ENCODE results near the gene HMG20A. TPM values are rescaled to one million over a fixed set of nuclear protein-coding genes. Genes with fewer than 3 reads are reported as not detected.
A peak's percentile ranks its signal among the peaks of the same experiment; 100 is the strongest.

The HMG20A gene
- total RNA-seq, 3 donors from 2014 or later (not counting 1 experiment from before 2014, with no cell fraction given): 48.4 to 71.0 (median 53.9) TPM

DNA sequence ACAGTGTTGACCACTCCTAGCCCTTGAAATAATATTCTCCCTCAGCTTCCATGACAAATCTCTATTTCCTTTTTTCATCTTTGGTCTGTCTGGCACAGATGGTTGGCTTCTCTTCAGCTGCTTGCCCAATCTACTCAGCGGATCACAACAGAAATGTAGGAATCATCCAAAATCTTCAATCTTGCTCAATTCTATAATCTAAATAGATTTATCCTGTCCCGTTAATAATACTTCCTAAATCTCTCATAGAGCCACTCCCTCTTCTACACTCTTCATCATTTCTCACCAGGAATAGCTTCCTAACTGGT is 4.6 kb upstream of the HMG20A start:
- ATAC-seq: no peak
- no peaks in the 10 kb centered on the region for H3K27me3 ChIP-seq (ENCODE audit: control insufficient read depth, insufficient read depth, low read length)
- H3K36me3 Mint-ChIP-seq: no peaks in the 10 kb centered on the region
- no peaks in the 10 kb centered on the region for H3K9me3 Mint-ChIP-seq
- 92% methylated on average over 2 of the region's 2 CpGs for WGBS (ENCODE audit: insufficient coverage)
- peaks cover 5% of the 10 kb centered on the region for H3K4me1 ChIP-seq (ENCODE audit: control insufficient read depth, insufficient read depth, low read length)
- H3K9me3 ChIP-seq (ENCODE audit: control insufficient read depth, insufficient read depth, low read length): no peaks in the 10 kb centered on the region
- intact Hi-C loops (cut with micrococcal nuclease): no loop called here
- no peak for DNase-seq
- H3K4me3 ChIP-seq (ENCODE audit: low read length): no peak overlapping the region
- H3K4me3 Mint-ChIP-seq: no peak overlapping the region
- TF ChIP-seq, protein P1, sequence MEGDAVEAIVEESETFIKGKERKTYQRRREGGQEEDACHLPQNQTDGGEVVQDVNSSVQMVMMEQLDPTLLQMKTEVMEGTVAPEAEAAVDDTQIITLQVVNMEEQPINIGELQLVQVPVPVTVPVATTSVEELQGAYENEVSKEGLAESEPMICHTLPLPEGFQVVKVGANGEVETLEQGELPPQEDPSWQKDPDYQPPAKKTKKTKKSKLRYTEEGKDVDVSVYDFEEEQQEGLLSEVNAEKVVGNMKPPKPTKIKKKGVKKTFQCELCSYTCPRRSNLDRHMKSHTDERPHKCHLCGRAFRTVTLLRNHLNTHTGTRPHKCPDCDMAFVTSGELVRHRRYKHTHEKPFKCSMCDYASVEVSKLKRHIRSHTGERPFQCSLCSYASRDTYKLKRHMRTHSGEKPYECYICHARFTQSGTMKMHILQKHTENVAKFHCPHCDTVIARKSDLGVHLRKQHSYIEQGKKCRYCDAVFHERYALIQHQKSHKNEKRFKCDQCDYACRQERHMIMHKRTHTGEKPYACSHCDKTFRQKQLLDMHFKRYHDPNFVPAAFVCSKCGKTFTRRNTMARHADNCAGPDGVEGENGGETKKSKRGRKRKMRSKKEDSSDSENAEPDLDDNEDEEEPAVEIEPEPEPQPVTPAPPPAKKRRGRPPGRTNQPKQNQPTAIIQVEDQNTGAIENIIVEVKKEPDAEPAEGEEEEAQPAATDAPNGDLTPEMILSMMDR (IDR thresholded peaks at IDR 0.05): no peak
- H3K4me1 Mint-ChIP-seq: peaks cover 23 to 34% of the 10 kb centered on the region in 2 donors
- H3K27me3 Mint-ChIP-seq (ENCODE audit: low read depth in 2 of 2): no peaks in the 10 kb centered on the region
- H3K27ac Mint-ChIP-seq: no peak overlapping the region
- H3K36me3 ChIP-seq (ENCODE audit: control insufficient read depth, insufficient read depth, low read length): no peaks in the 10 kb centered on the region
- H3K27ac ChIP-seq (ENCODE audit: low read length): no peak overlapping the region

DNA sequence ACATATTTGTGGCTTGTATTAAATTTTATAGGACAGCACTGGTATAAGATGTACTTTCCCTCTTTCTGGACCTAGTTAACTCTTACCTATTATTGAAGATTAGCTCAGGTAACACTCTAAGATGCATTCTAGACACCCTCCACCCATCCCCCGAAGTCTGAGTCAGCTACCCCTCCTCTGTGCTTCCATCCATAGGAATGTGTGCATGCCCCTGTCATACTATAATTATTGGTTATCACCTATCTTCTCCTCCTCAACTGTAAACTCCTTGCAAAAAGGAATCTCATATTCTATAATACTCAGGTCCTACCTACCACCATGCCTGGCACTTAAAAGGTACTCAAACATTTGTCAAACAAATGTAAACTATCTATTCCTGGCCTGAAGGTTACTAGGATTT is 3.7 kb upstream of the HMG20A start:
- H3K4me1 ChIP-seq (ENCODE audit: control insufficient read depth, insufficient read depth, low read length): peaks cover 11% of the 10 kb centered on the region
- no peak overlapping the region for H3K27ac Mint-ChIP-seq
- no peaks in the 10 kb centered on the region for H3K27me3 Mint-ChIP-seq (ENCODE audit: low read depth in 2 of 2)
- H3K36me3 Mint-ChIP-seq: no peaks in the 10 kb centered on the region
- DNase-seq (no peak), ATAC-seq (no peak)
- intact Hi-C loops (cut with micrococcal nuclease): no loop called here
- no peak overlapping the region for H3K4me3 Mint-ChIP-seq
- no peaks in the 10 kb centered on the region for H3K9me3 ChIP-seq (ENCODE audit: control insufficient read depth, insufficient read depth, low read length)
- H3K27me3 ChIP-seq (ENCODE audit: control insufficient read depth, insufficient read depth, low read length): no peaks in the 10 kb centered on the region
- WGBS (ENCODE audit: insufficient coverage): 100% methylated on average over 1 of the region's 1 CpG
- no peak overlapping the region for H3K4me3 ChIP-seq (ENCODE audit: low read length)
- H3K9me3 Mint-ChIP-seq: no peaks in the 10 kb centered on the region
- H3K4me1 Mint-ChIP-seq: peaks cover 29 to 41% of the 10 kb centered on the region in 2 donors
- H3K27ac ChIP-seq (ENCODE audit: low read length): no peak overlapping the region
- no peaks in the 10 kb centered on the region for H3K36me3 ChIP-seq (ENCODE audit: control insufficient read depth, insufficient read depth, low read length)
- TF ChIP-seq, protein P1 (IDR thresholded peaks at IDR 0.05): no peak

DNA sequence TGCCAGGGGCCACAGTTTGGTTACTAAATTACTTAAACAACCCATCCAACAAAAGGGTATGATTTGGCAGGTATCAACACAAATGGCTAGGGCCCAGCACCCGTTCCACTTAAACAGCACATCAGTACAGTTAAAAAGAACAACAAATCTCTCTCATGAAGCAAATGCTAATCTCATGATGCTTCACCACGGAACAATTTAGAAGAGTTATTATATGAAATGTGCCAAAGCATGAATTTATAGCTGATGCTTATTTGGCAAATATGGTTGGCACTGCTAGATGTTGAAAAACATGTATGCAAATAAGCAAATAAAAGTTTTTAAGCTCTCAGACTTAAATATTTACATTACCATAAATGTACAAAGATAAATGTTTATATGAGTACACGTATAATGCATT is 3.1 kb upstream of the HMG20A start:
- peaks cover 26 to 38% of the 10 kb centered on the region in 2 donors for H3K4me1 Mint-ChIP-seq
- Histone ChIP-seq H3K9me3 (ENCODE audit: control insufficient read depth, insufficient read depth, low read length) (no peaks in the 10 kb centered on the region), H3K4me1 (ENCODE audit: control insufficient read depth, insufficient read depth, low read length) (peaks cover 15% of the 10 kb centered on the region), H3K27ac (ENCODE audit: low read length) (no peak overlapping the region), H3K27me3 (ENCODE audit: control insufficient read depth, insufficient read depth, low read length) (no peaks in the 10 kb centered on the region), H3K36me3 (ENCODE audit: control insufficient read depth, insufficient read depth, low read length) (no peaks in the 10 kb centered on the region), H3K4me3 (ENCODE audit: low read length) (no peak overlapping the region)
- H3K36me3 Mint-ChIP-seq: no peaks in the 10 kb centered on the region
- TF ChIP-seq, protein P1 (IDR thresholded peaks at IDR 0.05): no peak
- WGBS (ENCODE audit: insufficient coverage): 93% methylated on average over 3 of the region's 3 CpGs
- DNase-seq: no peak
- no peak for ATAC-seq
- peak overlapping the region; percentile 98 for H3K4me3 Mint-ChIP-seq
- no peak overlapping the region for H3K27ac Mint-ChIP-seq
- intact Hi-C loops (cut with micrococcal nuclease): no loop called here
- no peaks in the 10 kb centered on the region for H3K27me3 Mint-ChIP-seq (ENCODE audit: low read depth in 2 of 2)
- no peaks in the 10 kb centered on the region for H3K9me3 Mint-ChIP-seq

DNA sequence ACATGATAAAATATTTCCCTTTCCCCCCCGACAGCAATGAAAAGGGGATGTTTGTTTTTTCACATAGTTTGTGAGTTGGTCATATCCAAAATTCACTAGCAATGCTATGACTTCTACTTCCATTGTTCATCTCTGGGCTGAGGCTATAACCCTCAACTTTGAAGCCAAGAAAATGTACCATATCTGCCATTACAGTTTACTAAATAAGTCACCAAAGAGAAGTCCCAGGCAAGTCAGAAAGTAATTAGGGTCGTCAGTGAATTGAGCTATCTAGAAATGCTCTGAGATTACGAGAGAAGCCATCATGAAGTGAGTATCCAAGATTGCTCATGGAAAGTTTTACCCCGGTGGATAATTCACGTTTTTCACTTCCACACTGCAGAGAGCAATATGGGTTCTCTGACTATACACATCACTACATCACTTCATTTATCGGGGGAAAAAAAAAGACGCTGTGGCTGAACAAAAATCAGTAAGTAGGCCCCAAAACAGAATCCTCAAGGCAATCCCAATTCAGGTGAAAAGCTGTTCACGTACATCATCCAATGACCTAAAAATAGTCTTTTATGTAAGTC is 2.2 kb upstream of the HMG20A start:
- Histone ChIP-seq H3K27me3 (ENCODE audit: control insufficient read depth, insufficient read depth, low read length) (no peaks in the 10 kb centered on the region), H3K36me3 (ENCODE audit: control insufficient read depth, insufficient read depth, low read length) (no peaks in the 10 kb centered on the region), H3K27ac (ENCODE audit: low read length) (no peak overlapping the region), H3K9me3 (ENCODE audit: control insufficient read depth, insufficient read depth, low read length) (no peaks in the 10 kb centered on the region), H3K4me3 (ENCODE audit: low read length) (no peak overlapping the region), H3K4me1 (ENCODE audit: control insufficient read depth, insufficient read depth, low read length) (peaks cover 15% of the 10 kb centered on the region)
- intact Hi-C loops (cut with micrococcal nuclease): no loop called here
- DNase-seq: no peak
- peak overlapping the region; percentile 98 for H3K4me3 Mint-ChIP-seq
- no peaks in the 10 kb centered on the region for H3K27me3 Mint-ChIP-seq (ENCODE audit: low read depth in 2 of 2)
- no peak for ATAC-seq
- peak overlapping the region; percentile 86 to 98 for H3K27ac Mint-ChIP-seq
- no peaks in the 10 kb centered on the region for H3K9me3 Mint-ChIP-seq
- TF ChIP-seq, protein P1 (IDR thresholded peaks at IDR 0.05): no peak
- H3K4me1 Mint-ChIP-seq: peaks cover 30 to 38% of the 10 kb centered on the region in 2 donors
- 76% methylated on average over 7 of the region's 8 CpGs for WGBS (ENCODE audit: insufficient coverage)
- H3K36me3 Mint-ChIP-seq: no peaks in the 10 kb centered on the region

All from natural killer cell (primary cell).